CD14-positive monocyte (primary cell): ENCODE data around the gene RHNO1. TPM values are rescaled to one million over a fixed set of nuclear protein-coding genes. Genes with fewer than 3 reads are reported as not detected.

Experiments
- DNase-seq, 3 donors: peaks; one replicate each; pipeline ENCODE4 v3.0.0-alpha.2; 2011 to 2022
- H2AFZ ChIP-seq: 2 replicates; pipeline ENCODE4 v1.6.0; 2012; ENCODE audit warnings: mild to moderate bottlenecking, low read depth, low read length, inconsistent platforms; ENCODE audit not compliant: insufficient read depth, poor library complexity, severe bottlenecking
- H3K27ac ChIP-seq, 2 donors: 1 replicate in 1 of 2; 2 replicates in 1 of 2; pipeline ENCODE4 v1.5.1; 2012 to 2013; ENCODE audit warnings: low read length in 2 of 2, control low read depth in 1 of 2, inconsistent platforms in 1 of 2, low read depth in 1 of 2, mild to moderate bottlenecking in 1 of 2
- H3K27me3 ChIP-seq, 2 donors: one replicate each; pipeline versions ENCODE4 v1.6.0 to v1.6.1; 2011 to 2013; ENCODE audit warnings: low read length in 2 of 2; ENCODE audit not compliant: control insufficient read depth in 2 of 2, insufficient read depth in 2 of 2
- H3K36me3 ChIP-seq, 2 donors: replicated peaks in 1 of 2; 1 replicate in 1 of 2; 2 replicates in 1 of 2; pipeline versions ENCODE4 v1.5.1 to v1.6.1; 2012 to 2013; ENCODE audit warnings: low read length in 2 of 2, control low read depth in 1 of 2, inconsistent platforms in 1 of 2, mild to moderate bottlenecking in 1 of 2; ENCODE audit not compliant: insufficient read depth in 2 of 2, control insufficient read depth in 1 of 2
- H3K4me1 ChIP-seq, 2 donors: 1 replicate in 1 of 2; 2 replicates in 1 of 2; pipeline versions ENCODE4 v1.5.1 to v1.6.1; 2012 to 2013; ENCODE audit warnings: low read length in 2 of 2, control low read depth in 1 of 2, inconsistent platforms in 1 of 2, mild to moderate bottlenecking in 1 of 2, moderate library complexity in 1 of 2; ENCODE audit not compliant: insufficient read depth in 2 of 2, control insufficient read depth in 1 of 2
- H3K4me2 ChIP-seq: replicated peaks from 2 replicates; pipeline ENCODE3; 2012; ENCODE audit warnings: low read length, moderate library complexity, mild to moderate bottlenecking; ENCODE audit not compliant: poor library complexity, severe bottlenecking; ENCODE audit errors: extremely low read depth
- H3K4me3 ChIP-seq, 3 experiments: fragments of 200-600 bp in 1 of 3; sonication (generic) in 1 of 3; replicated peaks in 1 of 3; 1 replicate in 2 of 3; 2 replicates in 1 of 3; pipeline ENCODE4 v1.5.1; 2011 to 2013; ENCODE audit warnings: low read length in 3 of 3, mild to moderate bottlenecking in 3 of 3, control low read depth in 2 of 3, low read depth in 2 of 3, inconsistent platforms in 1 of 3, moderate library complexity in 1 of 3
- H3K79me2 ChIP-seq: 2 replicates; pipeline ENCODE4 v1.6.0; 2012; ENCODE audit warnings: mild to moderate bottlenecking, control low read depth, inconsistent platforms, low read length, moderate library complexity; ENCODE audit not compliant: insufficient read depth
- H3K9ac ChIP-seq: 2 replicates; pipeline ENCODE4 v1.6.0; 2017; ENCODE audit warnings: low read length, mild to moderate bottlenecking; ENCODE audit not compliant: insufficient read depth, poor library complexity, severe bottlenecking
- H3K9me3 ChIP-seq, 2 donors: replicated peaks in 1 of 2; 1 replicate in 1 of 2; 2 replicates in 1 of 2; pipeline versions ENCODE4 v1.5.1 to v1.6.1; 2012 to 2013; ENCODE audit warnings: low read length in 2 of 2, control low read depth in 1 of 2; ENCODE audit not compliant: control insufficient read depth in 1 of 2, insufficient read depth in 1 of 2
- H4K20me1 ChIP-seq: 2 replicates; pipeline ENCODE4 v1.6.0; 2012; ENCODE audit warnings: mild to moderate bottlenecking, low read length, control low read depth, moderate library complexity; ENCODE audit not compliant: insufficient read depth
- H3K27ac Mint-ChIP-seq, 7 donors: one replicate each; pipeline ENCODE4 v1.8.0; 2020; ENCODE audit warnings: mild to moderate bottlenecking in 7 of 7, mixed read lengths in 7 of 7, moderate library complexity in 6 of 7, inconsistent platforms in 2 of 7
- H3K27me3 Mint-ChIP-seq, 3 donors: one replicate each; pipeline ENCODE4 v1.8.0; 2021 to 2022; ENCODE audit warnings: low read depth in 3 of 3, mild to moderate bottlenecking in 3 of 3, mixed read lengths in 3 of 3, moderate library complexity in 3 of 3, inconsistent platforms in 1 of 3
- H3K36me3 Mint-ChIP-seq, 2 donors: one replicate each; pipeline ENCODE4 v1.8.0; 2020; ENCODE audit warnings: mixed read lengths in 2 of 2, inconsistent platforms in 1 of 2, mild to moderate bottlenecking in 1 of 2
- H3K4me1 Mint-ChIP-seq: one replicate; pipeline ENCODE4 v1.8.0; 2020; ENCODE audit warnings: mild to moderate bottlenecking, mixed read lengths
- H3K4me3 Mint-ChIP-seq, 2 donors: one replicate each; pipeline ENCODE4 v1.8.0; 2020; ENCODE audit warnings: mild to moderate bottlenecking in 2 of 2, mixed read lengths in 2 of 2, moderate library complexity in 1 of 2
- H3K9me3 Mint-ChIP-seq, 7 donors: one replicate each; pipeline ENCODE4 v1.8.0; 2020 to 2022; ENCODE audit warnings: mixed read lengths in 7 of 7, mild to moderate bottlenecking in 6 of 7, moderate library complexity in 6 of 7, inconsistent platforms in 2 of 7
- CTCF ChIP-seq: fragments of 200-600 bp; IDR thresholded peaks from one replicate; pipeline ENCODE4 v1.8.0; 2022; ENCODE audit warnings: antibody characterized with exemption, mild to moderate bottlenecking
- WGBS: methylation state at CpG from one replicate; pipeline ENCODE4 v1.1.5; 2013; ENCODE audit warnings: missing lambda C conversion rate; ENCODE audit not compliant: insufficient coverage; 5-methylcytosine and 5-hydroxymethylcytosine counted together
- intact Hi-C, 2 donors: fragments of 100-400 bp; cut with micrococcal nuclease; formaldehyde crosslinking; loops; one replicate each; pipeline versions ENCODE4 v1.15.0 to v1.15.1; 2023
- polyA plus RNA-seq, 3 donors: library from polyadenylated mRNA; depleted of rRNA in 1 of 3; unstranded in 2 of 3; stranded (reverse) in 1 of 3; fragments of 300-500 nt in 2 of 3; fragments of >200 nt in 1 of 3; fragmentation: Illumina TruSeq in 2 of 3; gene quantifications; 1 replicate in 2 of 3; 2 replicates in 1 of 3; pipeline ENCODE4 v1.2.3, GENCODE V29; 2012 to 2021

Gene RHNO1
- polyA plus RNA-seq, 3 donors, result 10.2 to 24.7 (median 19.8) TPM

DNA sequence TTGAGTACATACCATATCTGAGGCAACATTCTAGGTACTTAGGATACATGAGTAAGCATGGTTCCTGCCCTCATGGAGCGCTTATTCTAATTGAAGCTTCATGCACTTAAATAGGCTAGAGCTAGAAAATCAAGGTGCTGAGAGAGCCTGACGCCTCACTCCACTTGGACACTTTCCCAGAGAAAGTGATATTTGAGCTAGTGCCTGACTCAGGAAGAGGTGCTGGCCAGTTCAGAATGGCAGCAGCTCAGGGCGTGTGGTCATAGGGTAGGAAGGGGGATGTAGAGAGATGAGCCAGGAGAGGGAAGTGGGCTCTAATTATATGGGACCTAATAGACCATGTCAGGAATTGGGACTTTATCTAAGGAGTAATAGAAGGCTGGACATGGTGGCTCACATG is 47.0 kb downstream of the RHNO1 start:
- H3K4me2 ChIP-seq, result no peak overlapping the region
- no peak overlapping the region for H3K27ac ChIP-seq
- Mint-ChIP-seq H3K9me3 (no peaks in the 10 kb centered on the region), H3K27me3 (peaks cover 0 to 2% (median 2%) of the 10 kb centered on the region in 3 donors), H3K27ac (peak overlapping the region in 1 of 7 donors; percentile 14), H3K36me3 (peaks cover 6 to 10% of the 10 kb centered on the region in 2 donors), H3K4me3 (no peak overlapping the region), H3K4me1 (no peaks in the 10 kb centered on the region)
- no peaks in the 10 kb centered on the region for H3K4me1 ChIP-seq
- intact Hi-C loops, result no loop called here
- no peaks in the 10 kb centered on the region for H3K36me3 ChIP-seq
- no peak overlapping the region for H2AFZ ChIP-seq
- WGBS, result 89% methylated on average over 3 of the region's 3 CpGs
- H3K79me2 ChIP-seq, result no peaks in the 10 kb centered on the region
- H3K9me3 ChIP-seq, result no peaks in the 10 kb centered on the region
- no peak for DNase-seq
- no peaks in the 10 kb centered on the region for H3K27me3 ChIP-seq
- H3K4me3 ChIP-seq, result no peak overlapping the region
- no peak for TF ChIP-seq CTCF
- no peak overlapping the region for H3K9ac ChIP-seq
- H4K20me1 ChIP-seq, result no peaks in the 10 kb centered on the region

DNA sequence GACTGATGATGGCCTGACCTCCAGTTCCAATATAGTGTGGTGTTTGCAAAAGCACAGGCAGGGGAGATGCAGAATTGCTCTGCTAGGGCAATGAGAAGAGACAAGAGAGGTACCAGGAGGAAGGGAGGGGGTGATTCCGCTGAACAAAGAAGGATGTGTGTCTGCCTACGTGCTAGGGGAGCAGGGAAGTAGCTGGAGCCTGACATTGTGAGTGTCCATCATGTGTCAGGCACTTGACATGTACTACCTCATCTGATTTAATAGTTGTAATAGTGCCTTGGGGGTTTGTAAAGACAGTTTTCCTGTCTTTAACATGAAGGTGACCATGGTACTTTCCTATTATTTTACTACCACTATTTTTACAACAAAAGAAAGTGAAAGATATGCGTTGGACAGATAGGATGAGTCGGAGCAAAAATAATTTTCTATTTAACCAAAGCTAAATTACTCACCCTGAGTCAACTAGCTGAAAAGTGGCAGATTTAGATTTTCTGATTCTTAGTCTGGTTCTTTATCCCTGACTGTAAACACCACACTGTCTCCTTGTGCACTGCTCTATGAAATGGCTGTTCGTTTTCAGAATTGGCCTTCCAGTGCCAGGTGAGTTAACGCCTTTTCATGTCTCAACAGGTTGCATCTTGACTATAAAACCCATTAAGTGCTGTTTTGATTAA is 48.4 kb downstream of the RHNO1 start:
- H3K36me3 ChIP-seq, result no peaks in the 10 kb centered on the region
- H3K27ac ChIP-seq, result no peak overlapping the region
- no peaks in the 10 kb centered on the region for H4K20me1 ChIP-seq
- Mint-ChIP-seq H3K27me3 (peaks cover 0 to 2% (median 2%) of the 10 kb centered on the region in 3 donors), H3K4me3 (no peak overlapping the region), H3K9me3 (no peaks in the 10 kb centered on the region), H3K36me3 (peaks cover 8 to 10% of the 10 kb centered on the region in 2 donors), H3K27ac (no peak overlapping the region), H3K4me1 (no peaks in the 10 kb centered on the region)
- H2AFZ ChIP-seq, result no peak overlapping the region
- no peaks in the 10 kb centered on the region for H3K4me1 ChIP-seq
- no peak overlapping the region for H3K4me3 ChIP-seq
- DNase-seq, result no peak
- H3K4me2 ChIP-seq, result no peak overlapping the region
- H3K9ac ChIP-seq, result no peak overlapping the region
- TF ChIP-seq CTCF, result no peak
- intact Hi-C loops, result no loop called here
- H3K79me2 ChIP-seq, result no peaks in the 10 kb centered on the region
- no peaks in the 10 kb centered on the region for H3K9me3 ChIP-seq
- WGBS, result 100% methylated on average over 2 of the region's 6 CpGs
- H3K27me3 ChIP-seq, result no peaks in the 10 kb centered on the region
